Adrenal gland (tissue), 19 donors: ENCODE results near the gene CAMTA2. TPM values are rescaled to one million over a fixed set of nuclear protein-coding genes. Genes with fewer than 3 reads are reported as not detected.

ENCODE experiments used
- DNase-seq, 7 donors: peaks; one replicate each; pipeline ENCODE4 v3.0.0-alpha.2; 2019 to 2020
- H3K27ac ChIP-seq, 5 donors: fragments of 200-600 bp; sonication (generic) in 4 of 5; 1 replicate in 3 of 5; 2 replicates in 2 of 5; pipeline versions ENCODE4 v1.5.1 to v1.8.0; 2016 to 2020; ENCODE audit warnings: mild to moderate bottlenecking in 1 of 5
- H3K27me3 ChIP-seq: fragments of 200-600 bp; 2 replicates; pipeline ENCODE4 v1.8.0; 2021
- H3K36me3 ChIP-seq, 2 donors: fragments of 200-600 bp; replicated peaks in 1 of 2; 1 replicate in 1 of 2; 2 replicates in 1 of 2; pipeline versions ENCODE4 v1.5.1 to v1.8.0; 2018 to 2022
- H3K4me1 ChIP-seq, 2 donors: fragments of 200-600 bp; replicated peaks in 1 of 2; 1 replicate in 1 of 2; 2 replicates in 1 of 2; pipeline versions ENCODE4 v1.5.1 to v1.8.0; 2018 to 2021
- H3K4me3 ChIP-seq, 4 donors: fragments of 200-600 bp; sonication (generic) in 3 of 4; one replicate each; pipeline ENCODE4 v1.5.1; 2016 to 2018
- H3K9me3 ChIP-seq, 3 donors: fragments of 200-600 bp; sonication (generic) in 1 of 3; replicated peaks in 1 of 3; 1 replicate in 2 of 3; 2 replicates in 1 of 3; pipeline versions ENCODE4 v1.5.1 to v1.8.0; 2016 to 2021
- POLR2A ChIP-seq, 2 donors: fragments of 450-650 bp; IDR thresholded peaks; one replicate each; pipeline ENCODE4 v1.6.1; 2017; ENCODE audit warnings: antibody characterized with exemption in 2 of 2, mild to moderate bottlenecking in 2 of 2, moderate library complexity in 1 of 2
- WGBS, 4 donors: extraction: QIAGEN DNeasy Blood & Tissue Kit in 2 of 4; methylation state at CpG; one replicate each; pipeline versions ENCODE4 v1.1.5 to v1.1.7; 2013 to 2017; 5-methylcytosine and 5-hydroxymethylcytosine counted together
- intact Hi-C, 2 donors: fragments of 100-400 bp; cut with DNase I; formaldehyde crosslinking; loops; one replicate each; pipeline versions ENCODE4 v1.14.1 to v1.15.0; 2022 to 2023
- long read RNA-seq, 10 donors: library from polyadenylated mRNA in 3 of 10; unstranded in 2 of 10; stranded (forward) in 1 of 10; transcript quantifications; one replicate each; pipeline ENCODE4 v2.0.0 and lab custom pipeline, GENCODE V29; 2021 to 2026
- polyA plus RNA-seq, 3 donors: library from polyadenylated mRNA; stranded (reverse); fragments of 200-250 nt in 2 of 3; fragments of 350-450 nt in 1 of 3; fragmentation: Illumina TruSeq in 1 of 3; extraction: RNeasy Lipid Tissue Mini Kit (QIAGEN cat#74804) in 1 of 3; gene quantifications; one replicate each; pipeline ENCODE4 v1.2.3, GENCODE V29; 2013 to 2014
- total RNA-seq, 9 donors: library from RNA; depleted of rRNA in 4 of 9; stranded (reverse); fragments of >200 nt in 4 of 9; fragments of 120-200 nt in 1 of 9; fragmentation: NEBNext Ultra II Directional in 1 of 9; extraction: Animal tissue kit (Norgen Biotek cat#: 25700) in 1 of 9; gene quantifications; one replicate each; pipeline versions ENCODE4 v1.1.0 to v1.2.4, GENCODE V29; 2013 to 2023
- TF ChIP-seq, protein P1 (sequence below), 6 experiments: fragments of 450-650 bp in 4 of 6; fragments of 200-600 bp in 2 of 6; sonication (generic) in 1 of 6; IDR thresholded peaks; 1 replicate in 5 of 6; 2 replicates in 1 of 6; pipeline versions ENCODE4 v1.5.1 to v1.8.0; 2016 to 2021; ENCODE audit warnings: antibody characterized with exemption in 6 of 6, mild to moderate bottlenecking in 2 of 6, moderate library complexity in 1 of 6
- donor health status: healthy with polysubstance abuse.
- donor health status: Bipolar disorder and iron deficiency.
- donor health status: DM: yes; HTN: yes; CAD: no.
- donor health status: DM: no; HTN: no; CAD: no.
- donor health status: DM: no; HTN: no; CAD: no.
- donor health status: DM: yes; HTN: yes; CAD: no.

The CAMTA2 gene, protein sequence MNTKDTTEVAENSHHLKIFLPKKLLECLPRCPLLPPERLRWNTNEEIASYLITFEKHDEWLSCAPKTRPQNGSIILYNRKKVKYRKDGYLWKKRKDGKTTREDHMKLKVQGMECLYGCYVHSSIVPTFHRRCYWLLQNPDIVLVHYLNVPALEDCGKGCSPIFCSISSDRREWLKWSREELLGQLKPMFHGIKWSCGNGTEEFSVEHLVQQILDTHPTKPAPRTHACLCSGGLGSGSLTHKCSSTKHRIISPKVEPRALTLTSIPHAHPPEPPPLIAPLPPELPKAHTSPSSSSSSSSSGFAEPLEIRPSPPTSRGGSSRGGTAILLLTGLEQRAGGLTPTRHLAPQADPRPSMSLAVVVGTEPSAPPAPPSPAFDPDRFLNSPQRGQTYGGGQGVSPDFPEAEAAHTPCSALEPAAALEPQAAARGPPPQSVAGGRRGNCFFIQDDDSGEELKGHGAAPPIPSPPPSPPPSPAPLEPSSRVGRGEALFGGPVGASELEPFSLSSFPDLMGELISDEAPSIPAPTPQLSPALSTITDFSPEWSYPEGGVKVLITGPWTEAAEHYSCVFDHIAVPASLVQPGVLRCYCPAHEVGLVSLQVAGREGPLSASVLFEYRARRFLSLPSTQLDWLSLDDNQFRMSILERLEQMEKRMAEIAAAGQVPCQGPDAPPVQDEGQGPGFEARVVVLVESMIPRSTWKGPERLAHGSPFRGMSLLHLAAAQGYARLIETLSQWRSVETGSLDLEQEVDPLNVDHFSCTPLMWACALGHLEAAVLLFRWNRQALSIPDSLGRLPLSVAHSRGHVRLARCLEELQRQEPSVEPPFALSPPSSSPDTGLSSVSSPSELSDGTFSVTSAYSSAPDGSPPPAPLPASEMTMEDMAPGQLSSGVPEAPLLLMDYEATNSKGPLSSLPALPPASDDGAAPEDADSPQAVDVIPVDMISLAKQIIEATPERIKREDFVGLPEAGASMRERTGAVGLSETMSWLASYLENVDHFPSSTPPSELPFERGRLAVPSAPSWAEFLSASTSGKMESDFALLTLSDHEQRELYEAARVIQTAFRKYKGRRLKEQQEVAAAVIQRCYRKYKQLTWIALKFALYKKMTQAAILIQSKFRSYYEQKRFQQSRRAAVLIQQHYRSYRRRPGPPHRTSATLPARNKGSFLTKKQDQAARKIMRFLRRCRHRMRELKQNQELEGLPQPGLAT
- 10 to 100 TPM in 8 of 9 donors, 1 to 10 TPM in 1; 6.9 to 70.6 (median 22.7) TPM for total RNA-seq
- 100 to 1,000 TPM in 1 of 3 donors, 10 to 100 TPM in 2; 26.4 to 190 (median 93.4) TPM for polyA plus RNA-seq
- long read RNA-seq, donor 1, partial matches to known transcripts, result 11 of 12 reads
- long read RNA-seq, donor 1, other reads (novel, unspliced or antisense), result 0 of 12 reads
- long read RNA-seq, donor 2, partial matches to known transcripts, result 6 of 11 reads
- long read RNA-seq, donor 2, other reads (novel, unspliced or antisense), result 0 of 11 reads
- long read RNA-seq, donor 3, partial matches to known transcripts, result 0 of 1 reads
- long read RNA-seq, donor 3, other reads (novel, unspliced or antisense), result 0 of 1 reads
- long read RNA-seq, donor 4, partial matches to known transcripts, result 4 of 4 reads
- long read RNA-seq, donor 4, other reads (novel, unspliced or antisense), result 0 of 4 reads
- long read RNA-seq, donor 5, partial matches to known transcripts, result 18 of 36 reads
- long read RNA-seq, donor 5, other reads (novel, unspliced or antisense), result 17 of 36 reads
- long read RNA-seq, donor 6, partial matches to known transcripts, result 5 of 6 reads
- long read RNA-seq, donor 6, other reads (novel, unspliced or antisense), result 1 of 6 reads
- long read RNA-seq, donor 7, partial matches to known transcripts, result 0 of 3 reads
- long read RNA-seq, donor 7, other reads (novel, unspliced or antisense), result 0 of 3 reads
- long read RNA-seq, donor 8, partial matches to known transcripts, result 0 of 3 reads
- long read RNA-seq, donor 8, other reads (novel, unspliced or antisense), result 0 of 3 reads
- long read RNA-seq, donor 9, partial matches to known transcripts, result 0 of 2 reads
- long read RNA-seq, donor 9, other reads (novel, unspliced or antisense), result 0 of 2 reads
- long read RNA-seq, donor 10, partial matches to known transcripts, result 14 of 14 reads
- long read RNA-seq, donor 10, other reads (novel, unspliced or antisense), result 0 of 14 reads

DNA sequence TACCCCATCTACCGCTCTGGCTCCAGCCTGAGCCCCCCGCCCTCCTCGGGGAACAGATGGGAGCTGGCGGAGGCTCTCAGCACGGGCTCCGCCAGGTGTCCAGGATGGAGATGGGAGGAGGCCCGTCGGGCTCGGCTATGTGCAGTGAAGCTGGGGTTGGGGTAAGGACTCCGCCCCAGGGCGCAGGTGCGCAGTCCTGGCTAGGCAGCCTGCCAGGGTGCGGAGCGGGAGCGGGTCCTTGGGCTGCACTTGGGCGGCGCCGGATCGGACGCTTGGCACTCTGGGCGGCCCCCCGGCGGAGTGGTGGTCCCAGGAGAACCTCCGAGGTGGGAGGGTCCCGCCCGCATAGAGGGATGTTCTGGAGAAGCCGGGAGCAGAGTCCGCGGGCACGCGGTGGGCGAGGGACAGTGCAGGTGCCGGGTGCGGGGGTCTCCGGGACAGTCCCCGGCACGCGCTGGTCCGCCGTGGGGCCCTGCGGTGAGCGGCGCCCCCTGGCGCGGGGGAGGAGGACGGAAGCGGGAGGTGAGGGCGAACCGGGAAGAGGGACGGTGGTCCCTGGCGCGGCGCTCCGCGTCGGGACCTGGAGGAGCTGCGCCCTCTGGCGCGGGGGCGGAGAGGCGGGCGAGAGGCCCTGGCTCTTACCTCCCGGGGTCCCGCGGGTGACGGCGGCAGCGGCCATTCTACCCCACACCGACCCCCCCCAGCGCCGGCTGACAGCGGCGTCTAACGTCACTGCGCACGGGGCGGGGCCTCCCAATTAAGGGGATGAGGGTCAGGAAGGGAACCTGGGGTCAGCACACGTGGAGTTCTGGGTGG lies at the start of gene CAMTA2:
Gene CAMTA2 (minus strand): TSS at position 725 of the 816 bp plus-strand sequence. CDS start 1,453 bp downstream, outside the sequence.
- Histone ChIP-seq H3K4me1 (peaks cover 13 to 24% of the 10 kb centered on the region in 2 donors), H3K4me3 (peak within 1 kb of the TSS; percentile 25 to 93 (median 66)), H3K36me3 (peaks cover 0 to 24% of the 10 kb centered on the region in 2 donors), H3K27me3 (no peaks in the 10 kb centered on the region), H3K27ac (peak within 1 kb of the TSS; percentile 15 to 95 (median 89)), H3K9me3 (no peaks in the 10 kb centered on the region)
- 0 to 1% (median 0%) methylated on average over 5 to 78 of the region's 78 CpGs for WGBS, 4 donors
- TF ChIP-seq, protein P1, sequence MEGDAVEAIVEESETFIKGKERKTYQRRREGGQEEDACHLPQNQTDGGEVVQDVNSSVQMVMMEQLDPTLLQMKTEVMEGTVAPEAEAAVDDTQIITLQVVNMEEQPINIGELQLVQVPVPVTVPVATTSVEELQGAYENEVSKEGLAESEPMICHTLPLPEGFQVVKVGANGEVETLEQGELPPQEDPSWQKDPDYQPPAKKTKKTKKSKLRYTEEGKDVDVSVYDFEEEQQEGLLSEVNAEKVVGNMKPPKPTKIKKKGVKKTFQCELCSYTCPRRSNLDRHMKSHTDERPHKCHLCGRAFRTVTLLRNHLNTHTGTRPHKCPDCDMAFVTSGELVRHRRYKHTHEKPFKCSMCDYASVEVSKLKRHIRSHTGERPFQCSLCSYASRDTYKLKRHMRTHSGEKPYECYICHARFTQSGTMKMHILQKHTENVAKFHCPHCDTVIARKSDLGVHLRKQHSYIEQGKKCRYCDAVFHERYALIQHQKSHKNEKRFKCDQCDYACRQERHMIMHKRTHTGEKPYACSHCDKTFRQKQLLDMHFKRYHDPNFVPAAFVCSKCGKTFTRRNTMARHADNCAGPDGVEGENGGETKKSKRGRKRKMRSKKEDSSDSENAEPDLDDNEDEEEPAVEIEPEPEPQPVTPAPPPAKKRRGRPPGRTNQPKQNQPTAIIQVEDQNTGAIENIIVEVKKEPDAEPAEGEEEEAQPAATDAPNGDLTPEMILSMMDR (IDR thresholded peaks at IDR 0.05), result peak; percentile 27 to 70 (median 62)
- TF ChIP-seq POLR2A (IDR thresholded peaks at IDR 0.05), result peak; percentile 47 to 58
- peak; percentile 81 to 91 (median 86) for DNase-seq
- intact Hi-C loops, result loop anchor here (5.0 to 10.0 kb wide), 4 partner anchors 52 to 82 kb away; partner anchors contain the start of genes CHRNE (in 1 of the 2) and GP1BA (in 1 of the 2)

DNA sequence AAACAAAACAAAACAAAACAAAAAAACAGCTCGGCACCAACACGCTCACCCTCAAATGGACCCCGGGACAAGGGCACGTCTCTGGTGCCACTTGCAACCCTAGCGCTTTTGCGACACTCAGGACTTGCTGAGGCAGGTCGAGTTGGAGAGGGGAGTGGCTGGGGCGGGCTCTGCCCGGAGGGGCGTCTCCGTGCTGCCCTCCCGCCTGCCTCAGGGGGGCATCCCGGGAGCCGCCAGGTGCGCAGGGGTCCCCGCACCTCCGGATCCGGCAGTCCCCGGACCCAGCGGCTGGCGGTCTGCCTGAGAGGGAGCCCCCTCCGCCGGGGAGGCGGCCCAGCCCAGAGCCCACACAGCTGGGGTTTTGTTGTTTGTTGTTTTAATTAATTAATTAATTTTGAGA lies 47.8 kb upstream of the CAMTA2 start, which contains the start of gene SLC52A1:
Gene SLC52A1 (minus strand): TSS at position 112 of the 400 bp plus-strand sequence. CDS start 820 bp downstream, outside the sequence.
- intact Hi-C loops, result no loop called here
- no peak within 1 kb of the TSS for H3K27ac ChIP-seq
- H3K4me1 ChIP-seq, result peaks cover 0 to 3% of the 10 kb centered on the region in 2 donors
- peaks cover 6% of the 10 kb centered on the region for H3K27me3 ChIP-seq
- DNase-seq, result no peak
- no peaks in the 10 kb centered on the region for H3K36me3 ChIP-seq
- H3K4me3 ChIP-seq, result peak within 1 kb of the TSS in 1 of 4 donors; percentile 26
- TF ChIP-seq, protein P1 (IDR thresholded peaks at IDR 0.05), result no peak
- TF ChIP-seq POLR2A (IDR thresholded peaks at IDR 0.05), result no peak
- WGBS, 4 donors, result 7 to 33% (median 12%) methylated on average over 6 to 24 of the region's 24 CpGs
- H3K9me3 ChIP-seq, result no peaks in the 10 kb centered on the region
